Ovary (tissue), 3 donors: ENCODE data around the gene LRRC63.

Experiments
- EP300 ChIP-seq: sonication (generic); formaldehyde crosslinking; IDR thresholded peaks from one replicate; pipeline ENCODE4 v1.6.1; 2017; ENCODE audit warnings: antibody characterized with exemption
- POLR2A ChIP-seq: fragments of 450-650 bp; IDR thresholded peaks from one replicate; pipeline ENCODE4 v1.6.1; 2017; ENCODE audit warnings: antibody characterized with exemption, mild to moderate bottlenecking, moderate library complexity
- TF ChIP-seq, protein P1 (sequence below), 3 donors: fragments of 450-650 bp in 2 of 3; fragments of 200-600 bp in 1 of 3; IDR thresholded peaks; one replicate each; pipeline versions ENCODE4 v1.5.1 to v1.8.0; 2016 to 2022; ENCODE audit warnings: antibody characterized with exemption in 3 of 3, mild to moderate bottlenecking in 1 of 3
- donor health status: DM: no; HTN: no; CAD: no.

DNA sequence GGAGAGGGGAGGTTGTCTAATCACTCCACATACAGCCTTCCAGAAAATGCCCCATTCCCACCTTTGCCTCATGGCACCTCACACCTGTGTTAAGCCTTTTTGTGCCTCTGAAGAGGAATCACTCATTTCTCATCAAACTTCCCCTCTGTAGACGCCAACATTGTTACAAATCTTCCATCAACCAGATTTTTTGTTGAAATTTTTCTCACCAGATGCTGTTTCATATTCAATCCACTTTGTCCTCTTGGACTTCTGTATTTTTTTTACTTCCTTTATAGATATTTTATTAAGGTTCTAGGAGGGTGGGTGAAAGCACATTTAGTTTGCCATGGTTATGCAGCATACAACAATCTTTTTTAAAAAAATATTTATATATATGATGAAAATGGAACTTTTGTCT is 101.3 kb downstream of the LRRC63 start:
- TF ChIP-seq, protein P1, sequence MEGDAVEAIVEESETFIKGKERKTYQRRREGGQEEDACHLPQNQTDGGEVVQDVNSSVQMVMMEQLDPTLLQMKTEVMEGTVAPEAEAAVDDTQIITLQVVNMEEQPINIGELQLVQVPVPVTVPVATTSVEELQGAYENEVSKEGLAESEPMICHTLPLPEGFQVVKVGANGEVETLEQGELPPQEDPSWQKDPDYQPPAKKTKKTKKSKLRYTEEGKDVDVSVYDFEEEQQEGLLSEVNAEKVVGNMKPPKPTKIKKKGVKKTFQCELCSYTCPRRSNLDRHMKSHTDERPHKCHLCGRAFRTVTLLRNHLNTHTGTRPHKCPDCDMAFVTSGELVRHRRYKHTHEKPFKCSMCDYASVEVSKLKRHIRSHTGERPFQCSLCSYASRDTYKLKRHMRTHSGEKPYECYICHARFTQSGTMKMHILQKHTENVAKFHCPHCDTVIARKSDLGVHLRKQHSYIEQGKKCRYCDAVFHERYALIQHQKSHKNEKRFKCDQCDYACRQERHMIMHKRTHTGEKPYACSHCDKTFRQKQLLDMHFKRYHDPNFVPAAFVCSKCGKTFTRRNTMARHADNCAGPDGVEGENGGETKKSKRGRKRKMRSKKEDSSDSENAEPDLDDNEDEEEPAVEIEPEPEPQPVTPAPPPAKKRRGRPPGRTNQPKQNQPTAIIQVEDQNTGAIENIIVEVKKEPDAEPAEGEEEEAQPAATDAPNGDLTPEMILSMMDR (IDR thresholded peaks at IDR 0.05): no peak
- TF ChIP-seq POLR2A (no peak), EP300 (no peak)
